AML-193 (cell line): ENCODE data around the gene CCDC24.

Experiments used
- DNase-seq, 2 experiments: peaks; one replicate each; lab custom pipeline; 2025; lab: John Stamatoyannopoulos, UW

The CCDC24 gene

DNA sequence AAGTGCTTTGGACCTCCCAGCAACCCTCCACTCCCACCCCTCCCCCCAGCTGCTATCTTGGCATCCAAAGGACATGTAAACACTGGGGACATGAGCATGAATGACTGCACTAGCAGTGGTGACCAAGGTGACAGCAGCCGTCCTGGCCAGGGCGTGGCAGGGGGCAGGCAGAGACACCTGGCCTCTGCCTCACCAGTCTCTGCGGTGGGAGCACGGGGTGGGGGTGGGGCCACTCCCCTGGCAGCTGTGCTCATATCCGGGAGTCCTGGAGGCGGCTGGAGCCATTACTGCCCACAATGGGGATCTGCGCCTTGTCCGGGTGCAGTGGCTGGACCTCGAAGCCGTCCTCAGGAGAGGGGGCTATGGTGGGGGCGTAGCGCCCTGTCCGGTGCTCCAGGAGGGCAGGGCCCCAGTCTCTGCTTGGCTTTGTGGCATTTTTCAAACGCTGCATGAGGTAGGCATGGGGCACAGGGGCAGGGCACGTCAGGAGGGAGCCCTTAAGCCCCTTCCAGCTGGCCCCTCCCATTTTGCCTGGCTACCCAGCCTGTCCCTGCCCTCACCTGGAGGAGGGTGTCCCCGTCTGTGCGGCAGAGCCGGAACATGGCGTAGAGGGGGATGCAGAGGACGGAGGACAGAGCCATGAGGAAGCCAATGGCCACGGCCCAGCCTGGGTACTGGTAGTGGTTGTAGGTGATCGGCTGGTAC is 6.0 kb downstream of the CCDC24 start:
- no peak for DNase-seq

DNA sequence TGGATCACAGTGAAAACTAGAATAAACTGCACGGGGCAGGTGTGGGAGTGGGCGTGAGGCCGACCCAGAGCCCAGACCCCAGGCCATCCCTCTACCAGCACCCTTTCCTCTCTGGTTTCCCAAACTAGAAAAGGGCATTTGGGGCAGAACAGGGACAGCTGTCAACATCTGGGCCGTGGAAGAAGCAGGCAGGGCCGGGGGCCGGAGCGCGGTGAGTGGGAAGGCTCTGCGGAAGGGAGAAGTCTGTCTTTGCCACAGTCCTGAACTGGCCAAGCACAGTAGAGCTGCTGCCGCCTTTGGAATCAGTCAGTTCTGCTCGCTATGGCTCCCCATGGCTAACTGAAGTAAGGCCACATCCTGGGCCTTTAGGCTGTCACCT is 6.6 kb downstream of the CCDC24 start:
- no peak for DNase-seq

DNA sequence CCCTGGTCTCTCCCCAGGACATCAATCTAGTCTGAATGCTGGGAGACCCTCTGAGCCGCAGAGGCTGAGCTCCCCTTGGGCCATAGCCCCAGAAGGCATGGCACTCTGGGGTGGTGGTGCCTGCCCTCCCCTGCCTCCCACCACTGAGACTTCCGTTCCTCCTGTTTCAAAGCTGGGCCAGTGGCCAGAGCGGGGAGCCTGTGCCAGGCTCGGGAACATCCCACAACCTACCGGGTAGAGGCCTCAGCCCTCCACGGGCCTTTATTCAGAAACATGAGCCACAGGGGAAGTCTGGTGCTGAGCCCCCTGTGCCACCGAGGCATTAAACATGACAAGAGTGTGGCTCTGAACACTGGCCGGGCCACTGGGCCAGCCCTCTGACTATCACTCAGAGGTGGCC is 8.1 kb downstream of the CCDC24 start:
- no peak for DNase-seq

DNA sequence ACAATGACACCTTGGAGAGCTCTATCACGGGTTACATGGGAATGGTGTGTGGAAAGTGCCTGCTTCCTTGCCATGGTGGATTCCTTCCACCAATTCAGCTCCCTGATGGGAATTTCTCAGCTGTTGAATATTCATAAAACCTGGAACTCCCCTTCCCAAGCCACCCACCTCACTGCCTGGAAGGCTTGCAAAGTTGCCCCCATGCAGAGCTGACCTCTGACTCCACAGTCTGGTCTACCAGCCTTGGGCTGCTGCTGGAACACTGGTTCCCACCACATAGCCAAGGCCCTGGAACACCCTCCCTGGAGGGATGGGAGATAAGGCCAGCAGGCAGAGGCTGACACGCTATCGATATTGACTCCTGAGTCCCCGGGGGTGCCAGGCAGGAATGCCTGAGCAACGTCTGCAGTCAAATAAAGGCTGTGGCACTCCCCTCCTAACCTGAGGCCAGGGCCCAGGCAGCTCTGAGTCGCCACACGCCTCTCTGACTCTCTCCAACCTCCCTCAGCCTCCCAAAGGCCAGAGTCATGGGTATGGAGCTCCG is 8.8 kb downstream of the CCDC24 start:
- no peak for DNase-seq

DNA sequence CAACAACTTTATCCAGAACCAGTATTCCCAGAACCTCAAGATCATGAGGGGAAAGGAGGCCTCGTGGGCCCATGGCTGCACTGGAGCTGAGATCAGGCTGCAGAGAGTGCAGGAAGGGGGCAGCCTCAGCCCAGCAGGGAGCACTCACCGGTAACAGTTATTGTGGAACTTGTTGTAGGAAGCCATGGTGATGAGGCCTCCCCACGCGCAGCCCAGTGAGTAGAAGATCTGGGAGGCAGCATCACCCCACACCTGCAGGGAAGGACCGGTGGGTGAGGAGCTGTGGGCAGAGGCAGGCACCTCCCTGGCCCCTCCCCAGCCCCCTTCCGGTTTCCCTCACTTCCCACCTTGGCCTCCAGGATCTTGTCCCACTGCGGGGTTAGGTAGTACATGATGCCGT is 10.8 kb downstream of the CCDC24 start:
- DNase-seq, result no peak

DNA sequence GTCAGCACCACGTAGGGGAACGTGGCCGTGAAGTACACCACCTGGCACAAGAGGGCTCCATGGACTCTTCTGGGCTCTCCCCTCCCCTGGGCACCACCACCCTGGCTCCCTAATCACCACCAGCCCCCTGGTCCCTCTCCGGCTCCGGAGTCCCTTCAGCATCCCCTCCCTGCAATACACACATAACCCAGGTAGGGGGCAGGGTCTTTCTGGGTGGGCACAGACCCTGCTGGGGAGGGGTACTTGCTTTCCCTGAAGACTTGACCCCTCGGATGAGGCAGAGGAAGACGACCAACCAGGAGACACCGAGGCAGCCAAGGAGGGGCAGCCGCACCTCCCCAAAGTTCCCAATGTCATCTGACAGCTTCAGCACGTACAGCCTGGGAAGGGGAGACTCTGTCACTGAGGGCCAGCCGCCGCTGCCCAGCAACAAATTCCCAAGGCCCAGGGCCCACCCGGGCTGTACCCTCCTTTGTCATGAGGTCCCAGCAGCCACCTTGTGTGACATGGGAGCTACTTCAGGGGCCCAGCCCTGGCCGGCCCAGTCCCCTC is 11.3 kb downstream of the CCDC24 start:
- DNase-seq, result no peak

DNA sequence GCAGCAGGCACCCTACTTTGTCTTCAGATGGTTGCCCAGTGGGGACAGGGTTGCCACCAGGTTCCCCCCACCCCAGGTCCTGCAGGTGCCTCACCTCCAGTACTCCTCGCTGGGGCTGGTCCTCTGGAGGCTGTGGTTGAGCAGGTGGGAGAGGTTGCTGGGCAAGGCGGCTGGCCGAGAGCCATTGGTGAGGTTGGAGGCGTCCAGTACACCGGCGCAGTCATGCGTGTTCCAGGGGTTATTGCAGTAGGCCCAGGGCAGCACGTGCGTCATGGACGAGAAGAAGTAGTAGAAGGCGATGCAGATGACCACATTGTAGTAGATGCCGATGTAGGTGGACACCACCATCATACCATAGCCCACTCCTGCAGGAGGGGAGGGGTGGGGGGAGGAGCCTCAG is 16.9 kb downstream of the CCDC24 start:
- no peak for DNase-seq

DNA sequence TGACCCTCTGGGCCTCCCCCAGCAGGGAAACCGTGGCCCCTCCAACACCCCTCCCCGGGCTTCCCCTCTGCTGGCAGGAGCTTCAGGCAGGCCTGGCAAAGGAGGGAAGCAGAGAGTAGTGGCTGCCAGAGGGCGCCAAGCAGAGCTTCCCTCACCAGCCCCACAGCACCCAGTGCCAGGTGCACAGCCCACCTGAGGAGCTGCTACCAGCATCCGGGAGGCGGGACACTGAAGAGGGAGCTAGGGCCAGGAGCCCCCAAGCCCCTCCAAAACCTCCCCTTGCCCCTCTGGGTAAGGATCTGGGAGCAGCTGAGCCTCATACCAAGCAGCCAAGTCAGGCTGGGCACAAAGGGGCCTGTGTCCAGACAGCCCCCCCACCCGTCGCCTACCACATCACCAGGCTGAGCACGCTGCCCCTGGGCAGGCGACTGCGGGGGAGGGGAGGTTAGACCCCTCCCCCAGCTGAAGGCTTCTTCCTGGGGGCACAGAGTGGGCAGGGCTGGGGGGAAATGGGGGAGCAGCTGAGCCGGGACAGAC is 19.6 kb downstream of the CCDC24 start:
- DNase-seq, result no peak

DNA sequence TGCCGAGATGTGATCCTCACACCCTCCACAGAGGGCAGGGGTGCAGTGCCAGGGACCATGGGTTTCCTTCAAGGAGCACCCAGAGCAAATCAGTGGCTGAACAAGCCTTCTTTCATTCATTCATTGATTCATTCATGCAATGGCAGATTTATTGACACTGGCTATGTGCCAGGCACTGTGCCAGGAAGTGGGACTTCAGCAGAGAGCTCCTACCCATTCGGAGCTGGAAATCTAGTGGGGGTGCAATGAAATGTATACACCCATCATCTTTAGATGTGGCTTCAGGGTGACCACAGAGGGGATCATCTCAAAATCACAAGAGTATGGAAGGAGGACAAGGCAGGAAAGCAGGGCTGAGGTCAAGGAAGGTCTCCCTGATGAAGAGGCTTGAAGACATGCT is 21.0 kb downstream of the CCDC24 start:
- DNase-seq, result no peak

DNA sequence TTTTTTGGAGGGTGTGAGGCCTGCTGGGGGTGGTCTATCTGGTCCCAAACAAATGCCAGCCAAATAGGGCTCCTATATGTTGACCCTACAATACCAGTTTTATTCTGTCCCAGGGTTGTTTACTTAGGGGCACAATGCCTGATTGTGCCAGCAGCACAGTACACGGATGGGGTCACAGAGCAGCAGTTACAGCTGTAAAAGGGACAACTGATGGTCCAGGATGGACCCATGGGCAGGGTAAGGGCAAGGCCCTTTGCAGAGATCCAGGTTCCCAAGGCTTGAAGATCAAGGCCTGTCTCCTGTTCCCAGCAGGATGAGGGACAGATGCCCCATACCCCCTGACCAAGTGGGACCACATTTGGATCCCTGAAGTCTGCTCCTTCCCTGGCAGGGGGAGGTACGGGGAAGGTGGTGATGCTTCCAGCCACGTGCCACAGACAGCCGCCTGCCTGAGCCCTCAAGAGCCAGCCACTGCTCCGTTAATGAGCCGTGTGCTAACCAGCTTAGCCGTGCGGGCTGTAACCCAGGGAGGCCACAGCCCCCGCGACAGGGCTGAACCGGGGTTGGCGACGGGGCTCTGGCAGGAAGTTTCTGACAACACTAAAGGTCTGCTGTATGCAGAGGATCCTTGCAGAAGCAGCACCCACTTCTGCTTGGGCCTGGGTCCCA is 21.7 kb downstream of the CCDC24 start:
- no peak for DNase-seq

DNA sequence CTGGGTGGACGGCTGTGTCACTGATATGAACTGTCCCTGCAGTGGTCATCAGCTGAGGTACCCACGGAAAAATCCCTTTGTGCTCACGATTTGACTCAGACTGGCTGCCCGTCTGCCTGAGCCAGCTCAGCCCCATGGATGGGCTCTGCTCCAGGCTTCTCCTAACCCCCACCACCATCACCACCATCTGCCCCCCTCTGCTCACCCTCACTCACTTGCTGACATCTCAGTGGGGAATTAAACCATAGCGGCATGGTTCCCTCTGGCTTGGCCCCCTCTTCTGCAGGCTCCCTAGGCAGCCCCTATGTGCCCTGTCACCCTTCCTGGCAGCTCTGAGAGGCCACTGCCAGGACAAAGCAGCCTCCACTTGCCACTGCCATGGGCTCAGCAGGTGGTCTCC is 22.6 kb downstream of the CCDC24 start:
- no peak for DNase-seq

DNA sequence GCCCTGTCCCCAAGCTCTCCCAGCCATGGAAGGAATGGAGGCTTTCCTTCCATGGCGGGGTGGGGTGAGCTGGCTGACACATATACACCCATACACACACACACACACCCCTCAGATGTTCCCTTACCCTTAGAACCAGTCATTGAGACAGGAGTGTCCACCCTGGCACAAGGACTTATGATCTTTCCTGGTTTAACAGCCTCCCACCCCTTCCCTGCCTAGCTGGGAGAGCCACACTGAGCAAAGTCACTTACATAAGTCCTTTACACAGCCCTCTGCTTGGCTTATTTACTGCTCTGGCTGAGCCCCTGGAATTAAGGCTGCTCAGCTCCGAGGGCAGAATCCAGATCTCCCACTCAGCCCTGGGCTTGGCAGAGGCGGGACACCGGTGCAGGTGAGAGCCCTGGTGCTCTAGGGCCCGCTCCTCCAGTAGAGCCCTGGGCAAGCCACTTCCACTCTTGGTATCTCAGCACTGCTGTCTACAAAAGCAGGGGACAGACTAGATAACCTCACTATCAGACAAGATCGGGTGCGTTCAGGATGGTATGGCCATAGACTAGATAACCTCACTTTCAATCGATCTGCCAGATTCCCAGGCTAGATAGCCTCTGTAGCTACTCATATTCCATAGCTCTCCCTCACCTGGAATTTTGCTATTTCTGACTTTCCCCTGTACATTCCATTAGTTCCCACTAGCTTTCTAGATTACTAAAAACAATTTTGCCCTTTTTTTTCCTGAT is 23.1 kb downstream of the CCDC24 start:
- DNase-seq, result no peak

DNA sequence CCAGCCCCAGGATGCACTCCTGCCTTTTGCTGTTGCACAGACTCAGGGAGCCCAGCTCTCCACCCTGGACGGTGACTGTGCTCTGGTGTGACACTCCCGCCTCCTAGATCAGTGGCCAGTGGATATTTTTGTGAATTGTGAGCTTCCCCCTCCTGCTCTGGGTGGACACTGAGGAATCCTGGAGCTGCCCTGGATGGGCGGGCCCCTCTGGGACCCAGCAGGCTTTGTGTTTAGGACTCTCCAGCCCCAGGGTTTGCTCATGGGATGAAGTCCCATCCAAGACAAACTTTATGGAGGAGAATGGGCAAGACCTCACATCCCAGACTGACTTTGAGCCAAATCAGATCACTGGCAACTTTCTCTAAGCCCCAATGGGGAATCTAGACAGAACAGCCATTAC is 23.8 kb downstream of the CCDC24 start:
- DNase-seq, result no peak

DNA sequence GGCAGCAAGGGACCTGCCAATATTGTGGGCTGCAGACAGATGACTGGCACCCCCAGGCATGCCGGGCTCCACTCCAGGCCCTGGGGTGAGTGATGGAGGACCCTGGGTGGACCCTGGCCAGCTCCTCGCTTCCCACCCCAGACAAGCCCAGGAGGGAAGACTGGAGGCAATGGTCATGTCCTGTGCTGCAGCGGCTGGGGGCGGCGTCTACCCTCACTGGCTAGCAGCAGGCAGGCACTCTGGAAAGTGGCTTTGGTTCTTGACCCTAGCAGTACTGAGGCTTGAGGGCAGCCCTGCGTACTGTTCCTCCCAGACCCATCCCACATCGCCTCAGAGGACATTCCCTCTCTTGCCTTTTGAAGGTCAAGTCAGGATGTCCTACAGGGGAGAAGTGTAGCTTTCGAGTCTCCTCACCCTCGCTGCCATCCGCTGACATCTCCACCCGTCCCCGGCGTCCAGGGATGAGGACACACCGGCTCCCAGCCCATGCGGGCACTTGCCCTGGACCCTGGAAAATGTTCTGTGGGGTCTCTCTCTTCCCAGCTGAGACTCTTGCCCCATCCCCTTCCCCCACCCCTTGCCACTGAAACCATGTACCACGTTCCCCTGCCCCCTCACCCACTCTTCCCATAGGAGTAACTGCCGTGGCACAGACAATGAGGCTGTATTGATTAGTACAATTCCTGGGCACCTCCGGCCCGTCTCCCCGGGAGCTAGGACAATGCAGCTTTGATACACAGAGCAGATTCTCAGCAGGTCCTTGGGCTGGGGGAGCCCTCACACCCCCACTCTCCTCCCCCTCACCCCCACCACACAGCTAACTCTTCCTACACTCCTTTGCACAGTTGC is 24.9 kb downstream of the CCDC24 start:
- DNase-seq, result no peak

DNA sequence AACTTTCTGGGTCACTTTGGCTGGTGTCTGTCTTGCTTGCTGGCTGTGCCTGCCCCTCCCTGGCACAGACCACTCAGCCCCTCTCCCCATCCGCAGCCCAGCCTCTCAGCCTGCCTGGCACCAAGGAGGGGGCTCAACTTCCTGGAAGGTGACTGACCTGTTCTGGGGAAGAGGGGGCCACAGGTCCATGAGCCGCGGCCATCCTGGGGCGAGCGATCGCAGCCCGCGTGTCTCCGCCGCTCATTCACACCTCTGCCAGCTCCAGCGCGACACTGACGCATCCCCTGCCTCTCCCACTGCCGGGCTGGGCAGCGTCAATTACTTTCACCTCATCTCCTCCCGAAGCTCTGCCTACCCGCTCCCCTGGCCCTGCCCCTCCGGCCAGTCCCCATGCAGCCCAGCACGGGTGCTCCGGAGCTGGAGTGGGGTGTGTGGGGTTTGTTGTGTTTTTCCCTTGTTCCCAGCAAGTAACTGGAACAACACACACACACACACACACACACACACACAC is 25.5 kb downstream of the CCDC24 start:
- DNase-seq, result no peak

DNA sequence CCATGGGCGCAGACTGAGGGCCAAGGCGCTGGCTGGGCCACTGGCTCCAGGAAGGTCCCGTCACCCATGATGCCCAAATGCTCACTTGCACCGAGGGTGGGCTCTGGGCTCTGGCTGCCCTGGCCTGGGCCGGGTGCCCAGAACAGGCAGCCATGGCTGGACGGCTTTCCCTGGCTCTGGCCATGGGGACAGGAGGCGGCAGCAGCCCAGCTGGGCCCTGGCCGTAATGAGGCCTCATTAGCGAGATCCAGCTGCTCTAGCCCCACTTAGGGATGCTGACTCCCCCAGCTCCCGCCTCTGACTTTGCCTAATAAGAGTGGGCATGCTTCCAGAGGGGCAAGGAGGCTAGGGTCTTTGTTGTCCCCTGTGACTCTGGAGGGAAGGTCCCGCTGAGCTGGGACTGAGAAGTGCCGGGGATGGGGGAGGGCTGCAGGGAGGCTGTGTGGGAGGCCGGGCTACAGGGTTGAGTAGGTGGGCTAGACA is 28.1 kb downstream of the CCDC24 start:
- DNase-seq, result no peak

DNA sequence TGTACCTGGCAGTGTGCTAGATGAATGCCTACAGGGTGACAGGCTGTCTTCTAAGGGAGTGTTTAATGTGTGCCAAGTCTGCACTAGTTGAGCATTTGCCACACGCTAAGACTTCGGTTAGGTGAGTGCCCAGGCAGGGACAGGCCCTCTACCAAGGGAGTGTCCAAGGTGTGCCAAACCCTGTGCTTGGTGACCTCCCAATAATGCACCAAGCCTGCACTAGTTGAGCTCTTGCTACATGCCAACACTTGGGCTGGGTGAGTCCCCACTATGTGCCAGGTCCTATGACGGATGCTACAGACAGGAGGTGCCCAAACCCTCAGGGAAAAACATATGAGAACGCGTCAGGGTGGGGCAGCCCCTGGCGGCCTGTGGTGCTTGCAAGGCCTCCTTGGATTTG is 29.1 kb downstream of the CCDC24 start:
- DNase-seq, result no peak

DNA sequence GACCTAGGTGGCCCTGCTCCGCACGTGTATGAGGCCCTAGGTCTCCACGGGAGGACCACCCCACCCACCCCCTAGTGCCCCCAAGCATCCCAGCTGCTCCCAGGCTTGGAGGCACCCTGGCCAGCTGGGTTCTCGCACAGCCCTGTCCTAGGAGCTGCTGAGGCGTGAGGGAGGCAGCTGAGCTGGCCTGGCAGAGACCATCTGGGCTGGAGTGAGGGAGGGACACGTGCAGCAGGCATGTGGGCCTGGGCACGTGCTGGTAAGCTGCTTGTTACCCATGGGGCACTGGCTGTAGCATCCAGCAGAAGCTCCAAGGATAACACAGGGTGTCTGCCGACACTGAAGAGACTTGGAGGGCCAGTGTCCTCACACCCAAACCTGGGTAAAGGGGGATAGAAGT is 29.8 kb downstream of the CCDC24 start:
- DNase-seq, result no peak

DNA sequence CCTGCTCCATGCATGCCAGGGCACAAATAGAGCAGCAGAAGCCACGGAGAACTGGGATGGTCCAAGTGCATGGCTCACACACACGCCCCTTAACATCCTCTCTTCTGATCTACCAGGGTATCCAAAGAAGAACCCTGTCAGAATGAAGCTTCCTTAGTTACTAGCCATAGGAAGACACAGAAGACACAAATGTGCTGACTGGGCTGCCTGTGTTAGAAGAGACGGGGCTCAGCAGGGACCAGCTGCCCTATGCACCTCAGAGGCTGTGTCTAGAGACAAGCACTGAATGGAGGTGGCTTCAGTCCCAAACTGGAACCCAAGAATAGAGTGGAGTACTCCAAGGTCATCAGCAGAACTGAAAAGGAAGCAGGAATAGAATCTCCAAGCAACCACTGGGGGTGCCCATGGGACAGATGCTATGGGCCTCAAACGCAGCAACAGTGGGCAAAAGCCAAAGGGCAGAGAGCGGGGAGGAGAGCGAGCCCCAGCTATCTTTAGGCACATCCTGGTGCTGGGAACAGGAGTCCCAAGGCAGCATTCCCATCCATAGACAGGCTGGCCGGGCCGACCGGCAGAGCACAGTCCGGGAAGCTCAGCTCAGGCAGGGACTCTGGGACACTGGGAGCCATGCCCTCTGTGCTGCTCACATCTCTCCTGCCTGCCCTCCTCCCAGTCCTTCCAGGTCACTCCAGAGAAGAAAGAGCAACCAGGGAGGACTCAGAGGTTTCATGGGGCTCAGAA is 30.4 kb downstream of the CCDC24 start:
- DNase-seq, result no peak
